HCT116 (cell line): ENCODE results near the gene NENF. TPM values are rescaled to one million over a fixed set of nuclear protein-coding genes. Genes with fewer than 3 reads are reported as not detected.

ENCODE experiments used
- ATAC-seq: fragments of 200-7000 bp; cut with Tn5 transposase; 2 replicates; pipeline ENCODE4 v1.9.1; 2020; ENCODE audit warnings: mild to moderate bottlenecking, moderate library complexity
- BruUV-seq: library from RNA; stranded (reverse); fragments of 400-500 nt; replicated peaks from 2 replicates; lab custom pipeline; 2021; lab: Mats Ljungman, UMichigan
- CTCF ChIA-PET: fragments of 300-600 bp; sonication (Branson Sonifier 250); formaldehyde crosslinking; loops from one replicate; lab custom pipeline; 2021; ENCODE audit warnings: antibody characterized with exemption; lab: Charles Lee
- POLR2A ChIA-PET: fragments of 300-600, 350-600 bp; sonication (Branson Sonifier 250); formaldehyde crosslinking; loops from one replicate; lab custom pipeline; 2021; ENCODE audit warnings: antibody characterized with exemption; lab: Charles Lee
- RAD21 ChIA-PET, 2 experiments: fragments of 300-600 bp; sonication (Branson Sonifier 250); formaldehyde crosslinking; loops; one replicate each; lab custom pipeline; 2023; ENCODE audit warnings: low total read pairs in 2 of 2; ENCODE audit not compliant: uncharacterized antibody in 2 of 2, unreplicated experiment in 2 of 2, low non-redundant PET in 1 of 2; lab: Charles Lee
- DNase-seq: peaks from one replicate; pipeline ENCODE4 v3.0.0-alpha.2; 2010; ENCODE audit warnings: low read depth, low spot score
- H2AFZ ChIP-seq: fragments of 200-600 bp; shearing (Covaris generic), sonication (generic); 2 replicates; pipeline ENCODE4 v1.6.1; 2017; ENCODE audit warnings: low read depth, mixed run types, mixed read lengths, antibody characterized with exemption, low read length; ENCODE audit not compliant: poor library complexity, severe bottlenecking
- H3K27ac ChIP-seq: 2 replicates; pipeline ENCODE4 v1.5.1; 2012; ENCODE audit warnings: low read depth, low read length
- H3K27me3 ChIP-seq: fragments of 200-600 bp; sonication (generic); 2 replicates; pipeline ENCODE4 v1.6.1; 2016; ENCODE audit warnings: mixed run types, low read length, mixed read lengths; ENCODE audit not compliant: insufficient read depth
- H3K36me3 ChIP-seq, 2 experiments: fragments of 200-500 bp in 1 of 2; fragments of 200-600 bp in 1 of 2; sonication (Bioruptor generic) in 1 of 2; sonication (generic) in 1 of 2; 2 replicates each; pipeline versions ENCODE4 v1.5.1 to v1.6.1; 2014 to 2016; ENCODE audit warnings: low read length in 2 of 2, inconsistent platforms in 1 of 2, mixed read lengths in 1 of 2, mixed run types in 1 of 2; ENCODE audit not compliant: insufficient read depth in 2 of 2, control insufficient read depth in 1 of 2
- H3K4me1 ChIP-seq, 2 experiments: fragments of 200-600 bp in 1 of 2; sonication (generic) in 1 of 2; 2 replicates each; pipeline versions ENCODE4 v1.5.1 to v1.6.1; 2012 to 2017; ENCODE audit warnings: low read length in 2 of 2, inconsistent platforms in 1 of 2, mild to moderate bottlenecking in 1 of 2, mixed read lengths in 1 of 2, mixed run types in 1 of 2, moderate library complexity in 1 of 2; ENCODE audit not compliant: insufficient read depth in 2 of 2, control insufficient read depth in 1 of 2
- H3K4me2 ChIP-seq: fragments of 200-600 bp; sonication (generic); 2 replicates; pipeline ENCODE4 v1.6.1; 2017; ENCODE audit warnings: mixed run types, low read length, mixed read lengths
- H3K4me3 ChIP-seq, 2 experiments: fragments of 200-600 bp in 1 of 2; sonication (generic) in 1 of 2; replicated peaks in 1 of 2; 2 replicates each; pipeline ENCODE4 v1.5.1; 2011 to 2016; ENCODE audit warnings: low read length in 2 of 2, control low read depth in 1 of 2, low read depth in 1 of 2, mild to moderate bottlenecking in 1 of 2, mixed read lengths in 1 of 2, mixed run types in 1 of 2
- H3K79me2 ChIP-seq: fragments of 200-600 bp; sonication (generic); 2 replicates; pipeline ENCODE4 v1.6.1; 2017; ENCODE audit warnings: mild to moderate bottlenecking, mixed run types, low read length, moderate library complexity, mixed read lengths; ENCODE audit not compliant: insufficient read depth
- H3K9ac ChIP-seq: fragments of 200-600 bp; sonication (generic); 2 replicates; pipeline ENCODE4 v1.6.1; 2016; ENCODE audit warnings: low read length, mixed read lengths
- H3K9me2 ChIP-seq: fragments of 200-600 bp; sonication (generic), shearing (Covaris generic); 2 replicates; pipeline ENCODE4 v1.6.1; 2017; ENCODE audit warnings: mixed run types, mild to moderate bottlenecking, moderate library complexity; ENCODE audit not compliant: insufficient read depth
- H3K9me3 ChIP-seq, 2 experiments: fragments of 200-500 bp in 1 of 2; fragments of 200-600 bp in 1 of 2; sonication (Bioruptor generic) in 1 of 2; sonication (generic) in 1 of 2; 2 replicates each; pipeline ENCODE4 v1.6.1; 2014 to 2017; ENCODE audit warnings: low read length in 2 of 2, mixed read lengths in 2 of 2, inconsistent platforms in 1 of 2, low read depth in 1 of 2, mild to moderate bottlenecking in 1 of 2, mixed run types in 1 of 2, moderate library complexity in 1 of 2; ENCODE audit not compliant: control insufficient read depth in 1 of 2, insufficient read depth in 1 of 2
- H4K20me1 ChIP-seq: fragments of 200-600 bp; sonication (generic), shearing (Covaris generic); 2 replicates; pipeline ENCODE4 v1.6.1; 2017; ENCODE audit warnings: mixed run types, mild to moderate bottlenecking, moderate library complexity; ENCODE audit not compliant: insufficient read depth
- ATF3 ChIP-seq: IDR thresholded peaks from 2 replicates; pipeline ENCODE4 v1.6.1; 2012
- CBX3 ChIP-seq: IDR thresholded peaks from 2 replicates; pipeline ENCODE4 v1.6.1; 2012; ENCODE audit warnings: low read depth
- CEBPB ChIP-seq: IDR thresholded peaks from 2 replicates; pipeline ENCODE4 v1.6.1; 2012; ENCODE audit warnings: low read depth
- EGR1 ChIP-seq: IDR thresholded peaks from 2 replicates; pipeline ENCODE4 v1.6.1; 2012; ENCODE audit warnings: low read depth
- ELF1 ChIP-seq: IDR thresholded peaks from 2 replicates; pipeline ENCODE4 v1.6.1; 2012; ENCODE audit warnings: low read depth, borderline replicate concordance
- EZH2 ChIP-seq: fragments of 200-600 bp; sonication (generic); IDR thresholded peaks from 2 replicates; pipeline ENCODE4 v1.6.1; 2017; ENCODE audit warnings: antibody characterized with exemption, mixed run types
- FOSL1 ChIP-seq: IDR thresholded peaks from 2 replicates; pipeline ENCODE4 v1.6.1; 2012; ENCODE audit warnings: low read depth
- JUND ChIP-seq: IDR thresholded peaks from 2 replicates; pipeline ENCODE4 v1.6.1; 2012
- MAX ChIP-seq: IDR thresholded peaks from 2 replicates; pipeline ENCODE4 v1.6.1; 2012
- POLR2A ChIP-seq: IDR thresholded peaks from 2 replicates; pipeline ENCODE4 v1.7.0; 2011; ENCODE audit warnings: borderline replicate concordance; ENCODE audit not compliant: insufficient read depth, insufficient read length; ENCODE audit errors: extremely low read depth
- POLR2AphosphoS5 ChIP-seq: IDR thresholded peaks from 2 replicates; pipeline ENCODE4 v1.6.1; 2011; ENCODE audit warnings: mild to moderate bottlenecking, low read depth, low read length, moderate library complexity
- RAD21 ChIP-seq: IDR thresholded peaks from 2 replicates; pipeline ENCODE4 v1.6.1; 2012; ENCODE audit warnings: low read depth, mild to moderate bottlenecking
- SIN3A ChIP-seq: IDR thresholded peaks from 2 replicates; pipeline ENCODE4 v1.6.1; 2012; ENCODE audit warnings: low read depth
- SRF ChIP-seq: IDR thresholded peaks from 2 replicates; pipeline ENCODE4 v1.6.1; 2012; ENCODE audit warnings: low read depth
- YY1 ChIP-seq: IDR thresholded peaks from 2 replicates; pipeline ENCODE4 v1.6.1; 2011; ENCODE audit warnings: low read length, low read depth, moderate library complexity, mild to moderate bottlenecking; ENCODE audit not compliant: insufficient replicate concordance; ENCODE audit errors: extremely low read depth
- ZFX ChIP-seq: fragments of 450-650 bp; IDR thresholded peaks from 2 replicates; pipeline ENCODE4 v1.6.1; 2017
- ZNF274 ChIP-seq: fragments of 200-500 bp; sonication (Bioruptor generic); IDR thresholded peaks from 2 replicates; pipeline ENCODE4 v1.6.1; 2014; ENCODE audit warnings: mild to moderate bottlenecking, low read depth, low read length, inconsistent platforms
- intact Hi-C: fragments of 100-400 bp; cut with micrococcal nuclease; formaldehyde crosslinking; loops from 2 replicates; pipeline ENCODE4 v1.10.0; 2022
- total RNA-seq: library from RNA; stranded (reverse); gene quantifications from one replicate; pipeline ENCODE4 v1.2.1, GENCODE V29; 2021; ENCODE audit not compliant: unreplicated experiment
- TF ChIP-seq, protein P1 (sequence below): IDR thresholded peaks from 2 replicates; pipeline ENCODE4 v1.6.1; 2012; ENCODE audit warnings: low read depth

Gene NENF
- total RNA-seq, 1 experiment from 2014 or later: 78.4 TPM

DNA sequence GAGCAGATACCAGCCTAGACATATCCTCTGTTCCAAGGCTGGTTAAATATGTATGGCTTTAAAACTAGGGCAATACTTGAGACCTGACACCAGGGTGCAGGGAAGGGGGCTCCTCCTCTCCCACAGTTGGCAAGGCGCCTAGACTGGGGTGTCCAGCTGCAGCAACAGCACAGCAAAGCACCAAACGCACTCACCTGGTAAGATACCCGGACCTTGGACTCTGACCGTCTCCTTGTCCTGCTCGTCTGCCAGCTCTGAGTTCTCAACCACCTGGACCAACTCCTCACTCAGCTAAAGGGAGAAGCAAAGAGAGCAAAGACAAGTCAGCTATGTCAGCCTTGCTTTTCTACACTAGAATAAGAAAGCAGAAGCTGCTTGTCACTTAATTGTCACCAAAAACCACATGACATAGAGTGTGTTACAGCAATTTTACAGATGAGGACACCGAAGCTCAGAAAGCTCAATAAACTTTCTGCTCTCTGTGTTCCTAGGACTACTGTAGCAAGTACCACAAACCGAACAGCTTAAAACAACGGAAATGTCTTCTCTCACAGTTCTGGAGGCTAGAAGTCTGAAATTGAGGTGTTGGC lies 22.4 kb upstream of the NENF start (continued):
- TF ChIP-seq, protein P1, sequence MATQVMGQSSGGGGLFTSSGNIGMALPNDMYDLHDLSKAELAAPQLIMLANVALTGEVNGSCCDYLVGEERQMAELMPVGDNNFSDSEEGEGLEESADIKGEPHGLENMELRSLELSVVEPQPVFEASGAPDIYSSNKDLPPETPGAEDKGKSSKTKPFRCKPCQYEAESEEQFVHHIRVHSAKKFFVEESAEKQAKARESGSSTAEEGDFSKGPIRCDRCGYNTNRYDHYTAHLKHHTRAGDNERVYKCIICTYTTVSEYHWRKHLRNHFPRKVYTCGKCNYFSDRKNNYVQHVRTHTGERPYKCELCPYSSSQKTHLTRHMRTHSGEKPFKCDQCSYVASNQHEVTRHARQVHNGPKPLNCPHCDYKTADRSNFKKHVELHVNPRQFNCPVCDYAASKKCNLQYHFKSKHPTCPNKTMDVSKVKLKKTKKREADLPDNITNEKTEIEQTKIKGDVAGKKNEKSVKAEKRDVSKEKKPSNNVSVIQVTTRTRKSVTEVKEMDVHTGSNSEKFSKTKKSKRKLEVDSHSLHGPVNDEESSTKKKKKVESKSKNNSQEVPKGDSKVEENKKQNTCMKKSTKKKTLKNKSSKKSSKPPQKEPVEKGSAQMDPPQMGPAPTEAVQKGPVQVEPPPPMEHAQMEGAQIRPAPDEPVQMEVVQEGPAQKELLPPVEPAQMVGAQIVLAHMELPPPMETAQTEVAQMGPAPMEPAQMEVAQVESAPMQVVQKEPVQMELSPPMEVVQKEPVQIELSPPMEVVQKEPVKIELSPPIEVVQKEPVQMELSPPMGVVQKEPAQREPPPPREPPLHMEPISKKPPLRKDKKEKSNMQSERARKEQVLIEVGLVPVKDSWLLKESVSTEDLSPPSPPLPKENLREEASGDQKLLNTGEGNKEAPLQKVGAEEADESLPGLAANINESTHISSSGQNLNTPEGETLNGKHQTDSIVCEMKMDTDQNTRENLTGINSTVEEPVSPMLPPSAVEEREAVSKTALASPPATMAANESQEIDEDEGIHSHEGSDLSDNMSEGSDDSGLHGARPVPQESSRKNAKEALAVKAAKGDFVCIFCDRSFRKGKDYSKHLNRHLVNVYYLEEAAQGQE: no peak
- TF ChIP-seq EGR1: no peak
- TF ChIP-seq POLR2AphosphoS5: no peak
- no peak for TF ChIP-seq ZNF274
- no peak for TF ChIP-seq JUND
- TF ChIP-seq ATF3: no peak
- no peak for TF ChIP-seq POLR2A

DNA sequence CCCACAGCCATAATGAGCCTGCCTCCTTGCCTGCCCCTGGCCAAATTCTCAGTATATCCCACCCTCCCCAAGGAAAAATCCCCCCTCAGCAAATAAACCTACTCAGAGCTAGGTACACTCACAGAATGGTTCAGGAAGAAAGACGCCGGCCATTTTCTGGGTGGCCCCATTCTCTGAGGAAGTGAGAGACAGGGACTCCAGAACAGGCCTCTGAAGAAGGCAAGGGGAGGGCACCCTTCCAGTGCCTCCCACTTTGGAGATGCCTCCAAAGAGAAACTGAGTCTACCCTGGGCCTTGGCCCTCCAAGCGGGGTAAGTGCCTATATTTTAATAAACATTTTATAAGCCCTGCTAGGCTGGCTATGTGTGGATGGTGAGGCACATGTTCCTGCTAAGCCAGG lies 20.3 kb upstream of the NENF start:
- TF ChIP-seq CBX3: no peak
- no peak for TF ChIP-seq RAD21
- TF ChIP-seq, protein P1: no peak
- no peak for TF ChIP-seq EZH2
- TF ChIP-seq SRF: no peak
- no peak for TF ChIP-seq POLR2A
- no peak for TF ChIP-seq EGR1
- no peak for TF ChIP-seq CEBPB
- no peak for TF ChIP-seq FOSL1
- TF ChIP-seq ELF1: no peak
- no peak for TF ChIP-seq MAX
- no peak for TF ChIP-seq ATF3
- TF ChIP-seq ZFX: no peak
- no peak for TF ChIP-seq SIN3A
- TF ChIP-seq YY1: no peak
- TF ChIP-seq POLR2AphosphoS5: no peak
- TF ChIP-seq JUND: no peak
- no peak overlapping the region for H3K27ac ChIP-seq
- no peak overlapping the region for H3K4me2 ChIP-seq
- CTCF ChIA-PET: no interaction called here
- H4K20me1 ChIP-seq: no peaks in the 10 kb centered on the region
- peaks cover 14 to 21% of the 10 kb centered on the region in 2 experiments for H3K36me3 ChIP-seq
- POLR2A ChIA-PET: no interaction called here
- no peak overlapping the region for H3K9ac ChIP-seq
- no peak for ATAC-seq
- H3K9me3 ChIP-seq: no peaks in the 10 kb centered on the region
- RAD21 ChIA-PET: no interaction called here
- no peaks in the 10 kb centered on the region for H3K9me2 ChIP-seq
- intact Hi-C loops: no loop called here
- peaks cover 6 to 15% of the 10 kb centered on the region in 2 experiments for H3K4me1 ChIP-seq
- no peak overlapping the region for H2AFZ ChIP-seq
- no TSS peak for BruUV-seq
- H3K27me3 ChIP-seq: no peaks in the 10 kb centered on the region
- H3K79me2 ChIP-seq: peaks cover 30% of the 10 kb centered on the region
- no peak overlapping the region for H3K4me3 ChIP-seq
- no peak for DNase-seq
